ENCODE measurements around the gene MAN2B2. TPM values are rescaled to one million over a fixed set of nuclear protein-coding genes. Genes with fewer than 3 reads are reported as not detected.
"Not testable (repeated sequence)": the region's sequence is repeated elsewhere in the genome, so short reads cannot be mapped to it uniquely, and the experiment has no call there.

The MAN2B2 gene
- total and polyA plus RNA-seq, 7 donors, result 1.8 to 6.6 (median 3.2) TPM

- WGBS, 3 donors, result 90 to 97% (median 94%) methylated on average over 8 of the region's 8 CpGs
- H3K36me3 ChIP-seq (ENCODE audit: insufficient read depth in 1 of 2, low read depth in 1 of 2), result no peaks in the 10 kb centered on the region
- H3K4me1 ChIP-seq, result no peaks in the 10 kb centered on the region
- TF ChIP-seq CTCF (IDR thresholded peaks at IDR 0.05), result no peak
- DNase-seq (no peak), ATAC-seq (no peak)
- intact Hi-C loops (cut with DNase I), result no loop called here
- H3K9me3 ChIP-seq, result no peaks in the 10 kb centered on the region
- H3K27me3 ChIP-seq (ENCODE audit: insufficient read depth in 3 of 3, low read length in 2 of 3), result no peaks in the 10 kb centered on the region
- no peak overlapping the region for H3K4me3 ChIP-seq
- no peak overlapping the region for H3K27ac ChIP-seq
Measured at GRCh38 chr4:6649216-6649615, 74.2 kb downstream of the MAN2B2 start.

GRCh38 chr4:6654211-6654610, 79.2 kb downstream of the MAN2B2 start:
- H3K27ac ChIP-seq; H3K4me3 ChIP-seq; H3K4me1 ChIP-seq; H3K27me3 ChIP-seq (ENCODE audit: insufficient read depth in 3 of 3, low read length in 2 of 3); DNase-seq; H3K36me3 ChIP-seq (ENCODE audit: insufficient read depth in 1 of 2, low read depth in 1 of 2); ATAC-seq; H3K9me3 ChIP-seq; intact Hi-C loops (cut with DNase I): not testable (repeated sequence)
- 48 to 85% (median 83%) methylated on average over 2 to 3 of the region's 3 CpGs for WGBS, 3 donors

GRCh38 chr4:6655291-6655690, 80.3 kb downstream of the MAN2B2 start:
- intact Hi-C loops (cut with DNase I); H3K27me3 ChIP-seq (ENCODE audit: insufficient read depth in 3 of 3, low read length in 2 of 3); H3K4me1 ChIP-seq; ATAC-seq; DNase-seq; H3K4me3 ChIP-seq; H3K27ac ChIP-seq; H3K36me3 ChIP-seq (ENCODE audit: insufficient read depth in 1 of 2, low read depth in 1 of 2); H3K9me3 ChIP-seq: not testable (repeated sequence)
- 65 to 90% (median 84%) methylated on average over 2 of the region's 2 CpGs for WGBS, 3 donors

GRCh38 chr4:6655924-6656323, 80.9 kb downstream of the MAN2B2 start:
- no peak for TF ChIP-seq CTCF (IDR thresholded peaks at IDR 0.05)
- Histone ChIP-seq H3K36me3 (ENCODE audit: insufficient read depth in 1 of 2, low read depth in 1 of 2) (no peaks in the 10 kb centered on the region), H3K9me3 (no peaks in the 10 kb centered on the region), H3K4me3 (no peak overlapping the region), H3K4me1 (no peaks in the 10 kb centered on the region), H3K27me3 (ENCODE audit: insufficient read depth in 3 of 3, low read length in 2 of 3) (no peaks in the 10 kb centered on the region), H3K27ac (no peak overlapping the region)
- ATAC-seq, result no peak
- 94 to 97% (median 97%) methylated on average over 5 of the region's 5 CpGs for WGBS, 3 donors
- intact Hi-C loops (cut with DNase I), result no loop called here
- no peak for DNase-seq

- no peak for ATAC-seq
- H3K4me3 ChIP-seq, result no peak overlapping the region
- no peak for DNase-seq
- no peak for TF ChIP-seq CTCF (IDR thresholded peaks at IDR 0.05)
- H3K27ac ChIP-seq, result no peak overlapping the region
- no peaks in the 10 kb centered on the region for H3K36me3 ChIP-seq (ENCODE audit: insufficient read depth in 1 of 2, low read depth in 1 of 2)
- intact Hi-C loops (cut with DNase I), result no loop called here
- WGBS, 3 donors, result 77 to 88% (median 78%) methylated on average over 65 of the region's 65 CpGs
- no peaks in the 10 kb centered on the region for H3K27me3 ChIP-seq (ENCODE audit: insufficient read depth in 3 of 3, low read length in 2 of 3)
- H3K9me3 ChIP-seq, result no peaks in the 10 kb centered on the region
- H3K4me1 ChIP-seq, result no peaks in the 10 kb centered on the region
Measured at GRCh38 chr4:6657242-6658208, 82.5 kb downstream of the MAN2B2 start.

All from psoas muscle (tissue), 8 donors.